Colonic mucosa (tissue), 4 donors: ENCODE measurements around the gene PREX1. TPM values are rescaled to one million over a fixed set of nuclear protein-coding genes. Genes with fewer than 3 reads are reported as not detected.

Experiments used
- DNase-seq: peaks from one replicate; pipeline ENCODE4 v3.0.0-alpha.2; 2020
- H3K27ac ChIP-seq: fragments of 200-600 bp; one replicate; pipeline ENCODE4 v1.8.0; 2021
- H3K27me3 ChIP-seq: fragments of 200-600 bp; one replicate; pipeline ENCODE4 v1.8.0; 2021
- H3K36me3 ChIP-seq: fragments of 200-600 bp; one replicate; pipeline ENCODE4 v1.8.0; 2021
- H3K4me1 ChIP-seq: fragments of 200-600 bp; one replicate; pipeline ENCODE4 v1.8.0; 2021; ENCODE audit warnings: mild to moderate bottlenecking
- H3K4me3 ChIP-seq: fragments of 200-600 bp; one replicate; pipeline ENCODE4 v1.8.0; 2021
- H3K9ac ChIP-seq, 2 donors: one replicate each; pipeline ENCODE4 v1.7.0; 2013; ENCODE audit warnings: control low read depth in 2 of 2, low read depth in 2 of 2, low read length in 2 of 2
- H3K9me3 ChIP-seq: fragments of 200-600 bp; one replicate; pipeline ENCODE4 v1.8.0; 2021
- CTCF ChIP-seq: fragments of 200-600 bp; IDR thresholded peaks from one replicate; pipeline ENCODE4 v1.8.0; 2022; ENCODE audit warnings: antibody characterized with exemption, mild to moderate bottlenecking
- intact Hi-C: fragments of 100-400 bp; cut with DNase I; formaldehyde crosslinking; loops from one replicate; pipeline ENCODE4 v1.14.1; 2022
- total RNA-seq, 2 donors: library from RNA; stranded (reverse); fragmentation: NEBNext Ultra II Directional in 1 of 2; extraction: Animal tissue kit (Norgen Biotek cat#: 25700) in 1 of 2; gene quantifications; one replicate each; pipeline ENCODE4 v1.2.1, GENCODE V29; 2021
- donor health status: healthy.
- donor health status: DM: no; HTN: no; CAD: no.
- donor health status: DM: no; HTN: no; CAD: no.

The PREX1 gene
- total RNA-seq, 2 donors from 2014 or later, result 7.2 to 24.6 TPM

GRCh38 chr20:48640871-48641270, 186.9 kb downstream of the PREX1 start:
- Histone ChIP-seq H3K27ac (no peak overlapping the region), H3K36me3 (no peaks in the 10 kb centered on the region), H3K27me3 (no peaks in the 10 kb centered on the region), H3K4me3 (no peak overlapping the region), H3K9me3 (no peaks in the 10 kb centered on the region), H3K9ac (no peak overlapping the region), H3K4me1 (no peaks in the 10 kb centered on the region)
- TF ChIP-seq CTCF, result no peak
- intact Hi-C loops, result no loop called here
- DNase-seq, result no peak

DNA sequence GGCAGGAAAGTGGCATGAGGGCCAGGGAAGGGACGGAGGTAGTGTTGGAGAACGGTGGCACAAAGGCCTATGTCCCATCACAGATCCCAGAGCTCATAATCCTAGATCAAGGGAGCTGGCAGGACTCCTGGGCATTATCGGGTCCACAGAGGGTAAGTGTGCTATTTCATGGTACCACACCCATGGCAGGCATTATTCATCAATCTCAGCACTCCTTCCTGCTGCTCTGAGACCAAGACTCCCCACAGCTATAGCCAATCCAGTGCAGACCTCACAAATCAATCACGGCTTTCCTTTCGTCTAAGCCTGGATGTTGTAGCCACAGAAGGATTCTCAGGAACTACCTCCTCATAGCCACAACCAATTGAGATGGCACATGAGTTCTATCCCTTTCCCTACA, 187.9 kb downstream of the PREX1 start:
- Histone ChIP-seq H3K4me1 (no peaks in the 10 kb centered on the region), H3K27me3 (no peaks in the 10 kb centered on the region), H3K9ac (no peak overlapping the region), H3K27ac (no peak overlapping the region), H3K36me3 (no peaks in the 10 kb centered on the region), H3K9me3 (no peaks in the 10 kb centered on the region), H3K4me3 (no peak overlapping the region)
- TF ChIP-seq CTCF, result no peak
- no peak for DNase-seq
- intact Hi-C loops, result loop anchor here (5.0 kb wide), 1 partner anchor 262 kb away; no protein-coding TSS in a partner anchor

DNA sequence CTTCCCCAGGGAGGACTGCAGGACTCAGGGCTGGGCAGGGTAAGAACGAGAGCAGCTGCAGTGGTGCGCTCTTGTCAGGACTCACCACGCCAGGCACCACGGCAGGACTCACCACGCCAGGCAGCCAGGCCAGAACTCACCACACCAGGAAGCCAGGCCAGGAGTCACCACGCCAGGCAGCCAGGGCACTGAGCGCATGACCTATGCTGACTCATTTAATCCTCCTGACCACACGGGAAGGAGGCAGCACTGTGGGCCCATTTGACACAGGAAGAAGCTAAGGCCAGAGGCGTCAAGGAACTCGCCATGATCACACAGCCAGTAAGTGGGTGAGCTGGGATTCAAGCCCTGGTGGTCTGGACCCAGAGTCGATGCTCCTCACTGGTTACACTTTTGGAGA, 189.3 kb downstream of the PREX1 start:
- no peaks in the 10 kb centered on the region for H3K27me3 ChIP-seq
- no peak for DNase-seq
- intact Hi-C loops, result loop anchor here (5.0 kb wide), 1 partner anchor 264 kb away; no protein-coding TSS in a partner anchor
- H3K4me3 ChIP-seq, result no peak overlapping the region
- no peak overlapping the region for H3K27ac ChIP-seq
- no peaks in the 10 kb centered on the region for H3K9me3 ChIP-seq
- no peak for TF ChIP-seq CTCF
- H3K9ac ChIP-seq, result no peak overlapping the region
- H3K36me3 ChIP-seq, result no peaks in the 10 kb centered on the region
- no peaks in the 10 kb centered on the region for H3K4me1 ChIP-seq

DNA sequence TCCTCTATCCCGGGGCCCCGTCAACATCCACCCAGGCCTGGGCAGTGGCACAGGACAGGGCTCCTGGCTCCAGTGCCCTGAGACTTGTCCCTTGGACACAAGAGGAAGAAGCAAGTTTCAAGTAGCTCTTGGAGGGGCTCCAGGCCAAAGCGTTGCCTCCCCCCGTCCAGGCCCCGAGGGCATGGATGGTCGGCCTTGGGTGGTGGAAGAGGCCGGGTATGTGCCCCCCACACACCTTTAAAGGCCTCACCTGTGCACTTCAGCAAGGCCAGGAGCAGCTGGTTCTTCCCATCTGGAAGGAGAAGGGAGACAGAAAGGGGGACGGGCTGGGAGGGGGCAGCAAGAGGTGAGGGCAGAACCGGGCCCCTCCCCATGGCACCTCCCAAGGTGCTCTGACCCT, 190.3 kb downstream of the PREX1 start:
- H3K36me3 ChIP-seq, result no peaks in the 10 kb centered on the region
- H3K4me3 ChIP-seq, result no peak overlapping the region
- no peak for DNase-seq
- no peaks in the 10 kb centered on the region for H3K27me3 ChIP-seq
- no peak overlapping the region for H3K9ac ChIP-seq
- intact Hi-C loops, result loop anchor here (5.0 kb wide), 1 partner anchor 265 kb away; no protein-coding TSS in a partner anchor
- no peak overlapping the region for H3K27ac ChIP-seq
- no peak for TF ChIP-seq CTCF
- H3K9me3 ChIP-seq, result no peaks in the 10 kb centered on the region
- H3K4me1 ChIP-seq, result no peaks in the 10 kb centered on the region

GRCh38 chr20:48636301-48636700, 191.5 kb downstream of the PREX1 start:
- Histone ChIP-seq H3K27me3 (no peaks in the 10 kb centered on the region), H3K36me3 (no peaks in the 10 kb centered on the region), H3K9me3 (no peaks in the 10 kb centered on the region), H3K4me1 (no peaks in the 10 kb centered on the region), H3K9ac (no peak overlapping the region), H3K4me3 (no peak overlapping the region), H3K27ac (no peak overlapping the region)
- no peak for TF ChIP-seq CTCF
- DNase-seq, result no peak
- intact Hi-C loops, result loop anchor here (5.0 kb wide), 1 partner anchor 266 kb away; no protein-coding TSS in a partner anchor
